ENCODE measurements around the gene TBC1D1. TPM values are rescaled to one million over a fixed set of nuclear protein-coding genes. Genes with fewer than 3 reads are reported as not detected.

Gene TBC1D1
- total RNA-seq, 2 experiments from 2014 or later = 40.7 to 46.5 TPM

GRCh38 chr4:38185406-38186144, 294.7 kb downstream of the TBC1D1 start:
- H3K27me3 Mint-ChIP-seq = no peaks in the 10 kb centered on the region
- Histone ChIP-seq H3K36me3 (ENCODE audit: insufficient read depth, low read length) (no peaks in the 10 kb centered on the region), H3K4me1 (ENCODE audit: insufficient read depth, low read length) (no peaks in the 10 kb centered on the region), H3K9me3 (ENCODE audit: control insufficient read depth in 1 of 2, insufficient read depth in 1 of 2, low read length in 2 of 2) (peaks cover 0 to 11% of the 10 kb centered on the region in 2 experiments), H3K27ac (ENCODE audit: low read depth in 1 of 2, low read length in 2 of 2) (no peak overlapping the region), H3K4me3 (ENCODE audit: low read length) (no peak overlapping the region), H3K27me3 (ENCODE audit: control insufficient read depth in 1 of 2, insufficient read depth in 2 of 2, low read length in 2 of 2) (no peaks in the 10 kb centered on the region)
- H3K4me1 Mint-ChIP-seq (ENCODE audit: low read depth) = no peaks in the 10 kb centered on the region
- H3K27ac Mint-ChIP-seq = no peak overlapping the region
- ChIA-PET CTCF (interaction anchor here (3.6 kb wide), 1 partner anchor 546 kb away, joined by 12 read pairs; no protein-coding TSS in a partner anchor), POLR2A (no interaction called here)
- intact Hi-C loops (cut with DNase I, micrococcal nuclease) = no loop called here
- no peaks in the 10 kb centered on the region for H3K36me3 Mint-ChIP-seq (ENCODE audit: low read depth)
- DNase-seq (no peak), ATAC-seq (ENCODE audit: poor library complexity) (no peak)
- H3K9me3 Mint-ChIP-seq = no peaks in the 10 kb centered on the region
- TF ChIP-seq, protein P1, sequence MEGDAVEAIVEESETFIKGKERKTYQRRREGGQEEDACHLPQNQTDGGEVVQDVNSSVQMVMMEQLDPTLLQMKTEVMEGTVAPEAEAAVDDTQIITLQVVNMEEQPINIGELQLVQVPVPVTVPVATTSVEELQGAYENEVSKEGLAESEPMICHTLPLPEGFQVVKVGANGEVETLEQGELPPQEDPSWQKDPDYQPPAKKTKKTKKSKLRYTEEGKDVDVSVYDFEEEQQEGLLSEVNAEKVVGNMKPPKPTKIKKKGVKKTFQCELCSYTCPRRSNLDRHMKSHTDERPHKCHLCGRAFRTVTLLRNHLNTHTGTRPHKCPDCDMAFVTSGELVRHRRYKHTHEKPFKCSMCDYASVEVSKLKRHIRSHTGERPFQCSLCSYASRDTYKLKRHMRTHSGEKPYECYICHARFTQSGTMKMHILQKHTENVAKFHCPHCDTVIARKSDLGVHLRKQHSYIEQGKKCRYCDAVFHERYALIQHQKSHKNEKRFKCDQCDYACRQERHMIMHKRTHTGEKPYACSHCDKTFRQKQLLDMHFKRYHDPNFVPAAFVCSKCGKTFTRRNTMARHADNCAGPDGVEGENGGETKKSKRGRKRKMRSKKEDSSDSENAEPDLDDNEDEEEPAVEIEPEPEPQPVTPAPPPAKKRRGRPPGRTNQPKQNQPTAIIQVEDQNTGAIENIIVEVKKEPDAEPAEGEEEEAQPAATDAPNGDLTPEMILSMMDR (IDR thresholded peaks at IDR 0.05) = no peak
- H3K4me3 Mint-ChIP-seq = no peak overlapping the region

DNA sequence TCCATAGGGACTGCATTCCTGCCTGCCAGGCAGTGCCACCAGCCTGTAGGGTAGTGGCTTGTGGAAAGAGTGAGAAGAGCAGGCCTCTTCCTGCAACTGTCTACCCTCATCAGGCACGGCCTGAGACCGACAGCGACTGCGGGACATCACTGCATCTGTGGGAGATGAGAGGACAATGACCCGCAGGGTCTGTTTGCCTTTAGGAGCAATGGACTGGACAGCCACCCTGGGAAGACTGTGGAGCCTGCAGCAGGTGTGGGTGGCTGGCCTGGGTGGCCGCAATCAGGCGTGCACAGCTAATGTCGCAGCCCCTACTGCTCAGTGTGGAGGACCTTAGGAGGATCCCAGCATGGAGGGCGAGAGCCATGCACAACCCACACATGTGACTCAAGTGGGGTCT, 297.3 kb downstream of the TBC1D1 start:
- H3K27me3 Mint-ChIP-seq = no peaks in the 10 kb centered on the region
- intact Hi-C loops (cut with DNase I, micrococcal nuclease) = no loop called here
- no peak overlapping the region for H3K27ac ChIP-seq (ENCODE audit: low read depth in 1 of 2, low read length in 2 of 2)
- no peaks in the 10 kb centered on the region for H3K9me3 Mint-ChIP-seq
- H3K36me3 ChIP-seq (ENCODE audit: insufficient read depth, low read length) = no peaks in the 10 kb centered on the region
- ChIA-PET POLR2A (no interaction called here), CTCF (no interaction called here)
- no peaks in the 10 kb centered on the region for H3K4me1 ChIP-seq (ENCODE audit: insufficient read depth, low read length)
- H3K27me3 ChIP-seq (ENCODE audit: control insufficient read depth in 1 of 2, insufficient read depth in 2 of 2, low read length in 2 of 2) = no peaks in the 10 kb centered on the region
- DNase-seq (no peak), ATAC-seq (ENCODE audit: poor library complexity) (no peak)
- TF ChIP-seq, protein P1 (IDR thresholded peaks at IDR 0.05) = no peak
- H3K4me3 ChIP-seq (ENCODE audit: low read length) = no peak overlapping the region
- H3K4me1 Mint-ChIP-seq (ENCODE audit: low read depth) = no peaks in the 10 kb centered on the region
- H3K9me3 ChIP-seq (ENCODE audit: control insufficient read depth in 1 of 2, insufficient read depth in 1 of 2, low read length in 2 of 2) = peaks cover 0 to 6% of the 10 kb centered on the region in 2 experiments
- H3K4me3 Mint-ChIP-seq = no peak overlapping the region
- H3K27ac Mint-ChIP-seq = no peak overlapping the region
- no peaks in the 10 kb centered on the region for H3K36me3 Mint-ChIP-seq (ENCODE audit: low read depth)

GRCh38 chr4:38188631-38189101, 297.8 kb downstream of the TBC1D1 start:
- ATAC-seq (ENCODE audit: poor library complexity) = no peak
- no peaks in the 10 kb centered on the region for H3K9me3 Mint-ChIP-seq
- H3K4me3 Mint-ChIP-seq = no peak overlapping the region
- H3K36me3 ChIP-seq (ENCODE audit: insufficient read depth, low read length) = no peaks in the 10 kb centered on the region
- H3K27ac ChIP-seq (ENCODE audit: low read depth in 1 of 2, low read length in 2 of 2) = no peak overlapping the region
- H3K36me3 Mint-ChIP-seq (ENCODE audit: low read depth) = no peaks in the 10 kb centered on the region
- peaks cover 0 to 6% of the 10 kb centered on the region in 2 experiments for H3K9me3 ChIP-seq (ENCODE audit: control insufficient read depth in 1 of 2, insufficient read depth in 1 of 2, low read length in 2 of 2)
- H3K4me1 ChIP-seq (ENCODE audit: insufficient read depth, low read length) = no peaks in the 10 kb centered on the region
- DNase-seq = no peak
- no peak overlapping the region for H3K27ac Mint-ChIP-seq
- no peaks in the 10 kb centered on the region for H3K27me3 Mint-ChIP-seq
- intact Hi-C loops (cut with DNase I, micrococcal nuclease) = no loop called here
- H3K4me1 Mint-ChIP-seq (ENCODE audit: low read depth) = no peaks in the 10 kb centered on the region
- ChIA-PET POLR2A (no interaction called here), CTCF (no interaction called here)
- no peaks in the 10 kb centered on the region for H3K27me3 ChIP-seq (ENCODE audit: control insufficient read depth in 1 of 2, insufficient read depth in 2 of 2, low read length in 2 of 2)
- TF ChIP-seq, protein P1 (IDR thresholded peaks at IDR 0.05) = no peak
- H3K4me3 ChIP-seq (ENCODE audit: low read length) = no peak overlapping the region

Other genes starting within 250 kb of the TBC1D1 start
- gene RELL1, start 204.7 kb upstream of the TBC1D1 start, total RNA-seq = 10 to 100 TPM; 48.6 to 50.3 TPM
- 10 to 100 TPM; 10.7 to 11.8 TPM for gene PGM2, start 64.4 kb upstream of the TBC1D1 start, total RNA-seq
- gene PTTG2, start 69.3 kb downstream of the TBC1D1 start, total RNA-seq = 1 to 10 TPM in 1 of 2 experiments, under 1 TPM in 1; 0.55 to 1.3 TPM

Measured in CD4-positive, alpha-beta T cell (primary cell).